Measurements from ENCODE around the gene CYB5R3.

DNA sequence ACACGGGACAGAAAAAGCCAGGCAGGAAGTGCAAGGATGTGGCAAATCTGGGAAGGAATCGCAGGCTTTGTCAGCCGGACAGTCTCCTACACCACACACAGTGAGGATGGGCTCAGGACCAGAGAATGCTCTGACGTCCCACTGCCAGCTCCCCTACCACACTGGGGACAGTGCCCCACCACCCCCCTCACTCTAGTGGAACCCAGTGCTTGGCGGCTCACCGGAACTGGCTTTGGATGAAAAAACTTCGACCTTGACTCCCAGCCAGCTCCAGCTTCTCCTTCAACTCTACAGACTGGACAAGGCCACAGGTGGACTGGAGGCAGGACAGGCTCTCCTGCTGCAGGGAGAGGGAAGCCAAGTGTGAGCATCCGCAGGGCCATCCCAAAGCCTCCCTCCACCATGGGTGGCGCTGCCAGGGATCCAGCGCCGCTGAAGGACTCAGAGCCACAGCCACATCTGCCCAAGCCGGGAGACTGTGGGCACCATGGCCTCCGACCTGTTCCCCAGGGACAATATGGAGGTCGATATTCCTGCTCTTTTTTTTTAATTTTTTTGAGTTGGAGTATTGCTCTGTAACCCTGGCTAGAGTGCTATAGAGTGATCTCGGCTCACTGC lies 71.5 kb downstream of the CYB5R3 start:
- TF ChIP-seq POLR2AphosphoS5 (IDR thresholded peaks at IDR 0.05) (no peak), POLR2A (IDR thresholded peaks at IDR 0.05) (no peak), EP300 (IDR thresholded peaks at IDR 0.05) (no peak)
- TF ChIP-seq, protein P1, sequence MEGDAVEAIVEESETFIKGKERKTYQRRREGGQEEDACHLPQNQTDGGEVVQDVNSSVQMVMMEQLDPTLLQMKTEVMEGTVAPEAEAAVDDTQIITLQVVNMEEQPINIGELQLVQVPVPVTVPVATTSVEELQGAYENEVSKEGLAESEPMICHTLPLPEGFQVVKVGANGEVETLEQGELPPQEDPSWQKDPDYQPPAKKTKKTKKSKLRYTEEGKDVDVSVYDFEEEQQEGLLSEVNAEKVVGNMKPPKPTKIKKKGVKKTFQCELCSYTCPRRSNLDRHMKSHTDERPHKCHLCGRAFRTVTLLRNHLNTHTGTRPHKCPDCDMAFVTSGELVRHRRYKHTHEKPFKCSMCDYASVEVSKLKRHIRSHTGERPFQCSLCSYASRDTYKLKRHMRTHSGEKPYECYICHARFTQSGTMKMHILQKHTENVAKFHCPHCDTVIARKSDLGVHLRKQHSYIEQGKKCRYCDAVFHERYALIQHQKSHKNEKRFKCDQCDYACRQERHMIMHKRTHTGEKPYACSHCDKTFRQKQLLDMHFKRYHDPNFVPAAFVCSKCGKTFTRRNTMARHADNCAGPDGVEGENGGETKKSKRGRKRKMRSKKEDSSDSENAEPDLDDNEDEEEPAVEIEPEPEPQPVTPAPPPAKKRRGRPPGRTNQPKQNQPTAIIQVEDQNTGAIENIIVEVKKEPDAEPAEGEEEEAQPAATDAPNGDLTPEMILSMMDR (IDR thresholded peaks at IDR 0.05), result no peak

Measured in suprapubic skin (tissue), 4 donors.